ENCODE results near the gene LIPC.
"Not testable (repeated sequence)": the region's sequence is repeated elsewhere in the genome, so short reads cannot be mapped to it uniquely, and the experiment has no call there.

Gene LIPC

DNA sequence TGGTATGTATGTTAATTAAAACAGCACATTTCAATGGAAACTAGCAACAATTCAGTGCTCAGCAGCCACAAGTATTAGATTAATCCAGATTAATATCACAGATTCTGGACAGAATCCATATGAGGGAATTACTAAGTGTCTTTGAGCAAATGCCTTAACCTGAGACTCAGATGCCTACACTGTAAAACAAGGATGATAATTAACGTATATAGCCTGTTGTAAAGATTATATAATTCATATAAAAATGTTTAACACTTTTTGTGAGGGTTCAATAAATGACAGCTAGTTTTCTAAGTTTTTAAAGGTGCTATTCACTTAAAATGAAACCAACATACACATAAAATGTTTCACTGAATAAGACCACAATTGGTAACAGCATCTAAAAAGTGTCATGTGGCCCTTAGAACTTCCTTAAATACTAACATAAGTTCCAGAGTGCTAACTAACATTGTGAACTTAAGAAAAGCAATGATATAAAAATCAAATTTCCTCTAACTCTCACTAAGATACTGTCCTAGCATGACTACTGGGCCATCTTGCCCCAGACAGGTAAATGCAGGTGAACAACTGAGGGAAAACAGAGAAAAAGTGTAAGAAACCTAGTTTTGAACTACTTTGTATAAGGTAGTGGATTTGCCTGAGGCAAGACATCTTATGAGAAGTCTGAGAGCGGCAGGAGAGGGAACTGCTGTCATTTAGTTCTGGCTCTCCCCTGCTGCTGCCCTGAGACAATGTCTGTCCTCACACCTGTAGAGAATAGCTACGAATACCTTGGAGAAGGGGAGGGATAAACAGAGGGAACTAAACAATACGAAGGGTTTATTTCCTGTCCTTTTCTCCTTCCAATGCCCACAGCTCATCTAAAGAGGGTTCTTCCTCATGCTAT lies 166.4 kb downstream of the LIPC start:
- H3K9me2 ChIP-seq (replicated peaks; ENCODE audit: insufficient read depth, low read length) = no peaks in the 10 kb centered on the region
- peaks cover 3% of the 10 kb centered on the region; the same call in 1 of the 2 replicates for H3K79me2 ChIP-seq (ENCODE audit: low read length)
- no peak overlapping the region for H3K9ac ChIP-seq (ENCODE audit: low read length)
- no peaks in the 10 kb centered on the region; the same call in 1 of the 2 replicates for H3K36me3 ChIP-seq (replicated peaks; ENCODE audit: insufficient read depth, low read length)
- no peak overlapping the region for H3K4me2 ChIP-seq (ENCODE audit: low read depth, low read length)
- H3K27ac ChIP-seq (ENCODE audit: low read length) = no peak overlapping the region
- H3K9me3 ChIP-seq (replicated peaks; ENCODE audit: insufficient read depth, low read length) = no peaks in the 10 kb centered on the region
- TF ChIP-seq EZH2 (optimal IDR thresholded peaks at IDR 0.05; ENCODE audit: low read depth, low read length) = no peak
- TF ChIP-seq, protein P1, sequence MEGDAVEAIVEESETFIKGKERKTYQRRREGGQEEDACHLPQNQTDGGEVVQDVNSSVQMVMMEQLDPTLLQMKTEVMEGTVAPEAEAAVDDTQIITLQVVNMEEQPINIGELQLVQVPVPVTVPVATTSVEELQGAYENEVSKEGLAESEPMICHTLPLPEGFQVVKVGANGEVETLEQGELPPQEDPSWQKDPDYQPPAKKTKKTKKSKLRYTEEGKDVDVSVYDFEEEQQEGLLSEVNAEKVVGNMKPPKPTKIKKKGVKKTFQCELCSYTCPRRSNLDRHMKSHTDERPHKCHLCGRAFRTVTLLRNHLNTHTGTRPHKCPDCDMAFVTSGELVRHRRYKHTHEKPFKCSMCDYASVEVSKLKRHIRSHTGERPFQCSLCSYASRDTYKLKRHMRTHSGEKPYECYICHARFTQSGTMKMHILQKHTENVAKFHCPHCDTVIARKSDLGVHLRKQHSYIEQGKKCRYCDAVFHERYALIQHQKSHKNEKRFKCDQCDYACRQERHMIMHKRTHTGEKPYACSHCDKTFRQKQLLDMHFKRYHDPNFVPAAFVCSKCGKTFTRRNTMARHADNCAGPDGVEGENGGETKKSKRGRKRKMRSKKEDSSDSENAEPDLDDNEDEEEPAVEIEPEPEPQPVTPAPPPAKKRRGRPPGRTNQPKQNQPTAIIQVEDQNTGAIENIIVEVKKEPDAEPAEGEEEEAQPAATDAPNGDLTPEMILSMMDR (IDR thresholded peaks at IDR 0.05; ENCODE audit: low read length) = no peak
- no peak for TF ChIP-seq EZH2phosphoT487 (IDR thresholded peaks at IDR 0.05; ENCODE audit: low read length)
- H3F3A ChIP-seq (ENCODE audit: insufficient read depth, low read length) = peaks cover 10% of the 10 kb centered on the region; the same call in 1 of the 2 replicates
- H4K20me1 ChIP-seq (ENCODE audit: insufficient read depth, low read length) = no peaks in the 10 kb centered on the region
- DNase-seq = no peak
- H3K4me3 ChIP-seq (ENCODE audit: low read length) = no peak overlapping the region
- H3K4me1 ChIP-seq (ENCODE audit: low read length) = peaks cover 25% of the 10 kb centered on the region
- no peaks in the 10 kb centered on the region for H3K27me3 ChIP-seq (replicated peaks; ENCODE audit: insufficient read depth, low read length)
- no peak overlapping the region for H2AFZ ChIP-seq (ENCODE audit: low read length)

DNA sequence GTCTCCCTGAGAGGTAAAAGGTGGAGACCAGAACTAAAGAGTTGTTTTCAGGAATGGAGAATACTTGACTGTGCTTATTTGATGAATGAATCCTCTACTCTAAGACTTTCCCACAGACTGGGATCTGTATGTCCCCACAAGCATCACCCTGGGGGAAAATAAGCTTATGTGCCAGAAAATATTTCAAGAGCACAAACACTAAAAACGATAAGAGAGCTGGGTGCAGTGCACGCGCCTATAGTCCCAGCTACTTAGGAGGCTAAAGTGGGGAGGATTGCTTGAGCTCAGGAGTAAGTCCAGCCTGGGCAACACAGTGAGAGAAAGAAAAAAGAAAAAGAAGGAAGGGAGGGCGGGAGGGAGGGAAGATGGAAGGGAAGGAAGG lies 167.0 kb downstream of the LIPC start:
- Histone ChIP-seq H3K9me3 (replicated peaks; ENCODE audit: insufficient read depth, low read length) (no peaks in the 10 kb centered on the region), H3K9ac (ENCODE audit: low read length) (no peak overlapping the region), H3K4me2 (ENCODE audit: low read depth, low read length) (no peak overlapping the region), H3K27ac (ENCODE audit: low read length) (no peak overlapping the region), H3K9me2 (replicated peaks; ENCODE audit: insufficient read depth, low read length) (no peaks in the 10 kb centered on the region), H3K4me1 (ENCODE audit: low read length) (peaks cover 20% of the 10 kb centered on the region), H2AFZ (ENCODE audit: low read length) (no peak overlapping the region), H3F3A (ENCODE audit: insufficient read depth, low read length) (peaks cover 10% of the 10 kb centered on the region; the same call in 1 of the 2 replicates), H3K4me3 (ENCODE audit: low read length) (no peak overlapping the region), H3K36me3 (replicated peaks; ENCODE audit: insufficient read depth, low read length) (no peaks in the 10 kb centered on the region; the same call in 1 of the 2 replicates), H3K79me2 (ENCODE audit: low read length) (peaks cover 3% of the 10 kb centered on the region; the same call in 1 of the 2 replicates), H4K20me1 (ENCODE audit: insufficient read depth, low read length) (no peaks in the 10 kb centered on the region), H3K27me3 (replicated peaks; ENCODE audit: insufficient read depth, low read length) (no peaks in the 10 kb centered on the region)
- TF ChIP-seq, protein P1 (IDR thresholded peaks at IDR 0.05; ENCODE audit: low read length) = no peak
- TF ChIP-seq EZH2phosphoT487 (IDR thresholded peaks at IDR 0.05; ENCODE audit: low read length) (no peak), EZH2 (optimal IDR thresholded peaks at IDR 0.05; ENCODE audit: low read depth, low read length) (no peak)
- DNase-seq = no peak

DNA sequence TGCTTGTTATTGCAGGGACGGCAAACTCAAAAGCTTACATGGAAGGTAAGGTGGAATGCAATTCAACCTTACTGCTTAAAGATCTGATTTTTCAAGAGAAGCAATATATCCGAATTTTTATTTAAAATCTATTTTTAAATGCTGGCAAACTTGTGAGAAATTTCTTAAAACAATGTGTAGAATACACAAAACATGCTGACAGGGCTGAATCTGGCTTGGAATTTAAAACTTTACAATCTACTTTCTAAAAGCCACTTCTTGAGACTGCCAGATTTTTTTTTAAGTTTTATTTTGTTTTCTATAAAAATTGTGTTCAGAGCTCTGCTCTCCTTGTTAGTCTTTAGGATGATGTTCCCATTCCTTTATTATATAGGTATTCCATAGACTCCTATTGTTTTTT lies 171.0 kb downstream of the LIPC start:
- Histone ChIP-seq H3K79me2 (ENCODE audit: low read length) (peaks cover 22% of the 10 kb centered on the region), H4K20me1 (ENCODE audit: insufficient read depth, low read length) (no peaks in the 10 kb centered on the region), H3K27ac (ENCODE audit: low read length) (no peak overlapping the region), H3K4me2 (ENCODE audit: low read depth, low read length) (no peak overlapping the region), H3K9ac (ENCODE audit: low read length) (no peak overlapping the region), H2AFZ (ENCODE audit: low read length) (no peak overlapping the region), H3K9me2 (replicated peaks; ENCODE audit: insufficient read depth, low read length) (no peaks in the 10 kb centered on the region), H3K36me3 (replicated peaks; ENCODE audit: insufficient read depth, low read length) (0 out of 2 replicates have a peak, but pooled peaks cover 6% of the 10 kb centered on the region), H3K4me3 (ENCODE audit: low read length) (no peak overlapping the region), H3K4me1 (ENCODE audit: low read length) (no peaks in the 10 kb centered on the region), H3F3A (ENCODE audit: insufficient read depth, low read length) (no peaks in the 10 kb centered on the region), H3K27me3 (replicated peaks; ENCODE audit: insufficient read depth, low read length) (no peaks in the 10 kb centered on the region), H3K9me3 (replicated peaks; ENCODE audit: insufficient read depth, low read length) (no peaks in the 10 kb centered on the region)
- TF ChIP-seq EZH2phosphoT487 (IDR thresholded peaks at IDR 0.05; ENCODE audit: low read length) = no peak
- no peak for TF ChIP-seq EZH2 (optimal IDR thresholded peaks at IDR 0.05; ENCODE audit: low read depth, low read length)
- TF ChIP-seq, protein P1 (IDR thresholded peaks at IDR 0.05; ENCODE audit: low read length) = no peak
- no peak for DNase-seq

DNA sequence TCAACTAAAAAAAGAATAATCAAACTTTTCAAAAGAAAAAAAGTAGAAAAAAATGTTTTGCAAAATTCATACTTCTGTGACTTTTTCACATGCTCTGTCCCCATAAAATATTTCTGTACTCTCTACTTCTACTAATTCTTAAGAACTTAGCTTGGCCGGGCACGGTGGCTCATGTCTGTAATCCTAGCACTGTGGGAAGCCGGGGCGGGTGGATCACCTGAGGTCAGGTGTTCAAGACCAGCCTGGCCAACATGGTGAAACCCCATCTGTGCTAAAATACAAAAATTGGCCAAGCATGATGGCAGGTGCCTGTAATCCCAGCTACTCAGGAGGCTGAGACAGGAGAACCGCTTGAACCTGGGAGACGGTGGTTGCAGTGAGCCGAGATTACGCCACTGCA lies 172.1 kb downstream of the LIPC start:
- H3K4me3 ChIP-seq (ENCODE audit: low read length); H3K4me2 ChIP-seq (ENCODE audit: low read depth, low read length); H3K9me2 ChIP-seq (replicated peaks; ENCODE audit: insufficient read depth, low read length); H2AFZ ChIP-seq (ENCODE audit: low read length); H3K9ac ChIP-seq (ENCODE audit: low read length); H3F3A ChIP-seq (ENCODE audit: insufficient read depth, low read length); H3K36me3 ChIP-seq (replicated peaks; ENCODE audit: insufficient read depth, low read length); H3K27me3 ChIP-seq (replicated peaks; ENCODE audit: insufficient read depth, low read length); DNase-seq; H3K27ac ChIP-seq (ENCODE audit: low read length); H3K4me1 ChIP-seq (ENCODE audit: low read length); H3K9me3 ChIP-seq (replicated peaks; ENCODE audit: insufficient read depth, low read length); H4K20me1 ChIP-seq (ENCODE audit: insufficient read depth, low read length): not testable (repeated sequence)
- peaks cover 28% of the 10 kb centered on the region for H3K79me2 ChIP-seq (ENCODE audit: low read length)
